ENCODE data around the gene IGSF1.

DNA sequence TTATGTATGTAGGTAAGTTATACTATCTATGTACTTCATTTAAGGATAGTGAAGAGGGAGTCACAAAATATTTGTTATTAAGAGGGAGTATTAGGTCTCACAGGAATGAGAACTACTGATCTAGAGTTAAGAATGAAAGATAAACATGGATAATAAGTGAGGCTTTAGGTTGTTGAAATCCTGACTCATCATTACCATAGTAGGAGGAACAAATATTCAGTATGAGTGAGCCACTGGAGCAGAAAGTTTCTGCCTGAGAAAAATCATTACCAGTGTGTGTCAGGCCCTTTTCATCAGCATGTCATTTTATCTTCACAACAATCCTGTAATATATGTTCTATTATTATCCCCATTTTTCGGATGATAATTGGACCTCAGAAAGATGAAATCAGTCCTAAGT lies 27.2 kb upstream of the IGSF1 start:
- TF ChIP-seq, protein P1, sequence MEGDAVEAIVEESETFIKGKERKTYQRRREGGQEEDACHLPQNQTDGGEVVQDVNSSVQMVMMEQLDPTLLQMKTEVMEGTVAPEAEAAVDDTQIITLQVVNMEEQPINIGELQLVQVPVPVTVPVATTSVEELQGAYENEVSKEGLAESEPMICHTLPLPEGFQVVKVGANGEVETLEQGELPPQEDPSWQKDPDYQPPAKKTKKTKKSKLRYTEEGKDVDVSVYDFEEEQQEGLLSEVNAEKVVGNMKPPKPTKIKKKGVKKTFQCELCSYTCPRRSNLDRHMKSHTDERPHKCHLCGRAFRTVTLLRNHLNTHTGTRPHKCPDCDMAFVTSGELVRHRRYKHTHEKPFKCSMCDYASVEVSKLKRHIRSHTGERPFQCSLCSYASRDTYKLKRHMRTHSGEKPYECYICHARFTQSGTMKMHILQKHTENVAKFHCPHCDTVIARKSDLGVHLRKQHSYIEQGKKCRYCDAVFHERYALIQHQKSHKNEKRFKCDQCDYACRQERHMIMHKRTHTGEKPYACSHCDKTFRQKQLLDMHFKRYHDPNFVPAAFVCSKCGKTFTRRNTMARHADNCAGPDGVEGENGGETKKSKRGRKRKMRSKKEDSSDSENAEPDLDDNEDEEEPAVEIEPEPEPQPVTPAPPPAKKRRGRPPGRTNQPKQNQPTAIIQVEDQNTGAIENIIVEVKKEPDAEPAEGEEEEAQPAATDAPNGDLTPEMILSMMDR (IDR thresholded peaks at IDR 0.05), result no peak
- no peak for TF ChIP-seq POLR2A (IDR thresholded peaks at IDR 0.05)
- no peak for TF ChIP-seq POLR2AphosphoS5 (IDR thresholded peaks at IDR 0.05)

Data from sigmoid colon (tissue), 4 donors.